Fibroblast of lung (primary cell): ENCODE results near the gene ZZZ3. TPM values are rescaled to one million over a fixed set of nuclear protein-coding genes. Genes with fewer than 3 reads are reported as not detected.

ENCODE experiments used
- DNase-seq, 2 donors: peaks; one replicate each; pipeline versions ENCODE4 v3.0.0 to v3.0.0-alpha.2; 2010; ENCODE audit warnings: low read depth in 2 of 2
- H2AFZ ChIP-seq: 2 replicates; pipeline ENCODE4 v1.5.1; 2012; ENCODE audit warnings: low read length, control low read depth, inconsistent platforms
- H3K27ac ChIP-seq: 2 replicates; pipeline ENCODE4 v1.5.1; 2011; ENCODE audit warnings: low read length, control low read depth; ENCODE audit not compliant: insufficient read depth
- H3K27me3 ChIP-seq: 2 replicates; pipeline ENCODE4 v1.5.1; 2011; ENCODE audit warnings: mild to moderate bottlenecking, low read length; ENCODE audit not compliant: control insufficient read depth, insufficient read depth
- H3K36me3 ChIP-seq: 2 replicates; pipeline ENCODE4 v1.5.1; 2011; ENCODE audit warnings: low read length; ENCODE audit not compliant: control insufficient read depth, insufficient read depth
- H3K4me1 ChIP-seq: 2 replicates; pipeline ENCODE4 v1.5.1; 2011; ENCODE audit warnings: low read length; ENCODE audit not compliant: control insufficient read depth, insufficient read depth; ENCODE audit errors: extremely low read depth
- H3K4me2 ChIP-seq: 2 replicates; pipeline ENCODE4 v1.5.1; 2011; ENCODE audit warnings: low read length, control low read depth; ENCODE audit not compliant: insufficient read depth; ENCODE audit errors: extremely low read depth
- H3K4me3 ChIP-seq, 4 experiments: fragments of 200-600 bp in 1 of 4; sonication (generic) in 1 of 4; replicated peaks in 1 of 4; 2 replicates each; pipeline ENCODE4 v1.5.1; 2011 to 2016; ENCODE audit warnings: low read length in 4 of 4, low read depth in 3 of 4, mild to moderate bottlenecking in 3 of 4, control low read depth in 2 of 4, inconsistent platforms in 1 of 4, mixed read lengths in 1 of 4; ENCODE audit not compliant: insufficient read depth in 1 of 4; ENCODE audit errors: control extremely low read depth in 1 of 4
- H3K79me2 ChIP-seq: 2 replicates; pipeline ENCODE4 v1.5.1; 2012; ENCODE audit warnings: mild to moderate bottlenecking, low read length, inconsistent platforms; ENCODE audit not compliant: control insufficient read depth, insufficient read depth
- H3K9ac ChIP-seq: 2 replicates; pipeline ENCODE4 v1.5.1; 2011; ENCODE audit warnings: mild to moderate bottlenecking, low read length, control low read depth; ENCODE audit not compliant: insufficient read depth
- H3K9me3 ChIP-seq: 2 replicates; pipeline ENCODE4 v1.5.1; 2012; ENCODE audit warnings: low read depth, low read length; ENCODE audit not compliant: control insufficient read depth, insufficient read depth
- H4K20me1 ChIP-seq: 2 replicates; pipeline ENCODE4 v1.5.1; 2011; ENCODE audit warnings: low read length; ENCODE audit not compliant: control insufficient read depth, insufficient read depth; ENCODE audit errors: extremely low read depth
- CTCF ChIP-seq, 2 donors: IDR thresholded peaks in 1 of 2; conservative IDR thresholded peaks in 1 of 2; 1 replicate in 1 of 2; 2 replicates in 1 of 2; pipeline ENCODE4 v1.5.1; 2011 to 2012; ENCODE audit warnings: low read length in 2 of 2, control low read depth in 1 of 2, inconsistent platforms in 1 of 2, low read depth in 1 of 2, mild to moderate bottlenecking in 1 of 2
- EZH2 ChIP-seq: IDR thresholded peaks from 2 replicates; pipeline ENCODE4 v1.5.1; 2012; ENCODE audit warnings: low read length, control low read depth, mild to moderate bottlenecking; ENCODE audit errors: missing control alignments
- polyA plus RNA-seq, 2 donors: library from polyadenylated mRNA; depleted of rRNA in 1 of 2; stranded (reverse) in 1 of 2; unstranded in 1 of 2; fragments of >200 nt; gene quantifications; 2 replicates each; pipeline ENCODE4 v1.2.1, GENCODE V29; 2011 to 2012; ENCODE audit warnings: missing spikeins in 1 of 2
- total RNA-seq: library from RNA; depleted of rRNA; stranded (reverse); fragments of >200 nt; gene quantifications from 2 replicates; pipeline ENCODE4 v1.2.1, GENCODE V29; 2014

Gene ZZZ3
- total and polyA plus RNA-seq, 2 donors (not counting 1 experiment from before 2014, with no cell fraction given) = 38.6 to 111 TPM

DNA sequence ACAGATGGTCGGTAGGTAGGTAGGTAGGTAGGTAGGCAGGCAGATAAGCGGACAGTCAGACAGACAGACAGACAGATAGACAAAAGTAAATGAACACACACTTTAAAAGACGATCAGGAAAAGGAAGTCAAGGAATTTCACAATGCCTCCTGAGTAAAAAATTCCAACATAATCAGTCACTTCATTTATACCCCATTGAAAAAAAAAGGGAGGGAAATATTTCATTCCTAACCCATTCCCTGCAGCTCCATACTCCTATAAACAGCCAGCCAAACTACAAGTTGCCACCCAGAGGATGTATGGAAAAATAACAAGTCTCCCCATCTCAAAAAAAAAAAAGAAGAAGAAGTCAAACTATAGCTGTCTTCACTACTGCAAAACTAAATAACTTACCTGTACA, 43.4 kb downstream of the ZZZ3 start:
- Histone ChIP-seq H4K20me1 (no peaks in the 10 kb centered on the region), H3K4me1 (peaks cover 5% of the 10 kb centered on the region), H3K79me2 (peaks cover 27% of the 10 kb centered on the region), H2AFZ (no peak overlapping the region), H3K27ac (peak overlapping the region; percentile 16), H3K4me3 (no peak overlapping the region), H3K36me3 (no peaks in the 10 kb centered on the region), H3K27me3 (no peaks in the 10 kb centered on the region), H3K9ac (no peak overlapping the region), H3K4me2 (no peak overlapping the region), H3K9me3 (no peaks in the 10 kb centered on the region)
- peak; percentile 39 to 45 for DNase-seq
- no peak for TF ChIP-seq CTCF (conservative IDR thresholded peaks at IDR 0.05 in 1 of 2, IDR thresholded peaks at IDR 0.05 in 1 of 2; ENCODE audit: low read depth in 1 of 2, low read length in 2 of 2)
- no peak for TF ChIP-seq EZH2

DNA sequence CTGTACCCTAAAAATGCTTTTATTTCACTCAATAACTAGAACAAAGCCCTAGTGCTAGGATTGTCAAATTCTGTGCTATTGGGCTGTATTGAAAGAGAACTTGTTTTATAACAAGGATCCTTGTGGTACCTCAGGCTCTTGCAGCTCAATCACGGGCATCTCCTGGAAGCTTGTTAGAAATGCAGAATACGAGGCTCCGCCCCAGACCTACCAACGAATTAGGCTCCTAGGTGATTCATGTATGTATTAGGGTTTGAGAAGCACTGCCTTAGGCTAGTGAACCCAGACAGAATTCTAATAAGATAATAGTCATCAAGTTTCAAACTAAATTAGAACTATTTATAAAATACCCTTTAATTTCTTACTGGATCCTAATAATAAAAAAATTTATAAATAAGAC, 45.6 kb downstream of the ZZZ3 start:
- no peaks in the 10 kb centered on the region for H4K20me1 ChIP-seq
- H3K4me3 ChIP-seq = no peak overlapping the region
- TF ChIP-seq EZH2 (no peak), CTCF (conservative IDR thresholded peaks at IDR 0.05 in 1 of 2, IDR thresholded peaks at IDR 0.05 in 1 of 2; ENCODE audit: low read depth in 1 of 2, low read length in 2 of 2) (no peak)
- H3K79me2 ChIP-seq = peaks cover 12% of the 10 kb centered on the region
- no peak overlapping the region for H3K27ac ChIP-seq
- H3K9me3 ChIP-seq = no peaks in the 10 kb centered on the region
- peaks cover 4% of the 10 kb centered on the region for H3K36me3 ChIP-seq
- peaks cover 5% of the 10 kb centered on the region for H3K4me1 ChIP-seq
- no peak overlapping the region for H3K9ac ChIP-seq
- no peaks in the 10 kb centered on the region for H3K27me3 ChIP-seq
- DNase-seq = no peak
- no peak overlapping the region for H3K4me2 ChIP-seq
- H2AFZ ChIP-seq = no peak overlapping the region

Other genes with a start within 250 kb of the ZZZ3 start
- gene USP33, start 77.2 kb upstream of the ZZZ3 start, total RNA-seq = 110 and 126 TPM in 2 replicates
- 47.1 and 63.7 TPM in 2 replicates for gene USP33, start 77.2 kb upstream of the ZZZ3 start, polyA plus RNA-seq
- gene MIGA1, start 97.0 kb upstream of the ZZZ3 start, total RNA-seq = 10.5 and 14.0 TPM in 2 replicates
- gene MIGA1, start 97.0 kb upstream of the ZZZ3 start, polyA plus RNA-seq = 7.6 and 10.3 TPM in 2 replicates
- 16.2 and 24.4 TPM in 2 replicates for gene NEXN, start 206.0 kb upstream of the ZZZ3 start, total RNA-seq
- gene NEXN, start 206.0 kb upstream of the ZZZ3 start, polyA plus RNA-seq = 36.3 and 49.0 TPM in 2 replicates